EH (cell line): ENCODE measurements around the gene CSN2.
"Not testable (repeated sequence)": the region's sequence is repeated elsewhere in the genome, so short reads cannot be mapped to it uniquely, and the experiment has no call there.

ENCODE experiments used
- DNase-seq: peaks from one replicate; pipeline ENCODE4 v3.0.0-alpha.2; 2015; ENCODE audit warnings: low read depth

The CSN2 gene, protein sequence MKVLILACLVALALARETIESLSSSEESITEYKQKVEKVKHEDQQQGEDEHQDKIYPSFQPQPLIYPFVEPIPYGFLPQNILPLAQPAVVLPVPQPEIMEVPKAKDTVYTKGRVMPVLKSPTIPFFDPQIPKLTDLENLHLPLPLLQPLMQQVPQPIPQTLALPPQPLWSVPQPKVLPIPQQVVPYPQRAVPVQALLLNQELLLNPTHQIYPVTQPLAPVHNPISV

DNA sequence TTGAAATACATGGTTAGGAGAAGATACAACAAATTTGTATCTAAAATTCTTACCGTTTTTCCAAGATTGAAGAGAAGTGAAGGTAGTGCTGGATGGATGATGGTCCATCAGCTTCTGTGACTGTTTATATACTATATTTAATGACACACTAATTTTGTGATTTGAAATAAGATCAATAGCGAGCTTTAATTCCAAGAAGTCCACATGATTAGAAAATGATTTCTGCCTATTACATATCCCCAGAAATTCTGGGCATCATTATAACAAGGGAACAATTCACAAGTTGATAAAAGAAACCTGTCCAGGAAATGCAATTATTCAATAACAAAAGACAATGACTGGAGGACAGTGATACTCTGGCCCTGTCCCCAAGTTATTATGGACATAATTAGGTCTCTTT is at the start of gene CSN2:
Gene CSN2, minus strand, starts transcription at position 101 of the 400 bp plus-strand sequence. CDS start 4,733 bp downstream, outside the sequence.
- no peak for DNase-seq

GRCh38 chr4:70008771-70009170 is 43.2 kb upstream of the CSN2 start:
- no peak for DNase-seq

GRCh38 chr4:70002507-70002906 is 37.0 kb upstream of the CSN2 start:
- no peak for DNase-seq

DNA sequence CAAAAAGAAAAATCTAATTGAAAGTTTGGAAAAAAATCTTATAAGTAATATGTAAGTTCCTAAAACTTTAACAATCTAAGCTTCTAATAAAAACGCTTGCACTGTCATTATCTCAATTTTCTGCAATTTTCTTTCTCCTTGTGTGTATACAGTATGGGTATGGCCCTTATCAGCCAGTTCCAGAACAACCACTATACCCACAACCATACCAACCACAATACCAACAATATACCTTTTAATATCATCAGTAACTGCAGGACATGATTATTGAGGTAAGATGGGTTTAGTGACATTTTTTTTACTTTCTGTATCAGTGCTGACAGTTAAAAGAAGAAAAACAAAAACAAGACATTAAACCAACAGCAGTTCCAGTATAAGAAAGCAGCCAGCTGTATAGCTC is 35.2 kb upstream of the CSN2 start:
- DNase-seq, result no peak

- DNase-seq, result no peak
These were observed 33.9 kb upstream of the CSN2 start for GRCh38 chr4:69999420-69999819.

DNA sequence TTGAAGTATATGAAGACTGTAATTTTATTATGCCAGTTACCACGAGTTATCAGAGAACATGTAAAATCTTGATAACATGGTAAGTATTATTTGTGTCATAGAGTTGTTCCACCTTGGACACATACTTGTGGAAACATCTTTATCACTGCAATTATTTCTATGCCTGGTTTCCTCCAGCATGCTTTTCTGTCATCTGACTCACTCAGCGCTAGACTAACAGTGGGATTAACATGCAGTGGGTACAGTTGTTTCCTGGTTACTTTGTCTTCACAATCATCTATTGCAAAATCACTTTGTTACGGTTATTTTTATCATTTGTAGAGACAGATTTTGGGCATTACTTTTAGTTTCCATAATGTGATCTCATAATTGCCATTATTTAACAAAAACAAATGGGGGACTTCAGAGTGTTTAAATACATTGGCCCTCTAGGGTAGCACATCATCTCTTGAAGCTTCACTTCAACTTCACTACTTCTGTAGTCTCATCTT is 30.0 kb upstream of the CSN2 start, which contains the start of gene STATH:
Gene STATH, plus strand, starts transcription at position 441 of the 491 bp plus-strand sequence. CDS start 2,472 bp downstream, outside the sequence.
- DNase-seq, result no peak

GRCh38 chr4:69994782-69995181 is 29.3 kb upstream of the CSN2 start:
- DNase-seq, result no peak

DNA sequence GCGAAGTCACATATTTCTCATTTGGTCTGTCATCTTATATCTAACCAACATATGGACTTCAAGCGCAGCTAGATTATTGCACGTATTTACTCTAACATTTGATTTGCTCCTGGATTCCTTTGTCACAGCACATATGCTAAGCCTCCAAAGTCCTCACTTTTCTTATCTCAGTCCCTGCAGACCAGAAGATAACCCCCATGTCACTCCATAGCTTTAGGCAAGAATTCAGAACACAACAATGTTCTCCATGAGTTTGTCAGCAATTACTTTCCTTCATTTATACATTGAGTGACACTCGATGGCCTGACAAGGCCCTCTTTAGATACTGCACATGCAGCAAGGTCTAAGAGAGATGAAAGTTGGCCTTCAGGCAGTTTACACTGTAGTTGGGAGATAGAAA is 25.5 kb upstream of the CSN2 start:
- no peak for DNase-seq

DNA sequence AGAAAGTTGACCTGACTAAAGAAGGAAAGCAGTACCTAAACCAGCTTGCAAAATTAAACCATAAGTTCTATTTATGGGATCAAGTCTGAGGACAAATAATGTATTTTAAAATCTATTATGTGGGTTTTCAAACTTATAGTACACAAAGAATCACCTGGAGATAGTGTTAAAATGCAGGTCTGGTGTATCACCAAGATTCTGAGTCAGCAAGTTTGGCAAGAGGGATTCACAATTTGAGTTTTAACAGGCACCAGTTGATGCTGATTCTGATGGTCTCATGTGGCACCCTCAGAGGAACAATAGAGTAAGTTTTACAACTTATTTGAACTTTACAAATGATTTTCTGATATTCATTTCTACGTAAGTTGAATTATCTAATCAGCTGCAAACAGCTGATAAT is 21.1 kb upstream of the CSN2 start:
- no peak for DNase-seq

DNA sequence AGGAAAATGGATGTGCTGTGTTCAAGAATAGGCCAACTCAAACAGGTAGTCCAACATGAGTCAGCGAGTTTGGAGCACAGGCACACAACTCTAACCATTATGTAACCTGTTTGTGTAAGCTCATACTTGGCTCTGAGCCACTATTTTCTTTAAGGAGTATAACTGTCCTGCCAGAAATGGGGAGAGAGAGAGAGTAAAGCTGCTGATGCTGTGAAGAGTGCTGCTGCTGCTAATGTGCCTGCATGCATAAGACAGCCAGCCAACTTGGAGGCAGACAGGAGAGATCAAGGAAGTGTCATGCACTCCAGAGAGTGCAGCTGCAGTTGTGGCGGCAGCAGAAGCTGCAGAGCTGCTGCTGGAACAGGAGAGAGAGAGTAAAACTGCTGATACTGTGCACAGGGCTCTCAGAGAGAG is 18.5 kb upstream of the CSN2 start:
- DNase-seq, result no peak

DNA sequence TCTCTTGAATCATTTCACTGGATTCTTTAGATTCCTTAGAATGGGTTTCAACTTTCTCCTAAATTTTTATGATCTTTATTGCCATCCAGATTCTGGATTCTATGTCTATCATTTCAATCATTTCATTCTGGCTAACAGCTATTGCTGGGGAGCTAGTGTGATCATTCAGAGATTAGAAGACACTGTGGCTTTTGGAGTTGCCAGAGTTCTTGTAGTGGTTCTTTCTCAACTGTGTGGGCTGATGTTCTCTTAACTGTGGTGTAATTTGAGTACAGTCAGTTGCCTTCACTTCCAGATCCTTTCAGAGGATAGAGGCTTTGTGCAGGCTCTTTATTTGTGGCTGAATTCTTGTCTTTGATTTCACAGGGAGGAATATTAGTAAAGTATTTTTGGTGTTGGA is 12.1 kb upstream of the CSN2 start:
- DNase-seq, result no peak

- DNase-seq, result no peak
These were observed 9.1 kb upstream of the CSN2 start for GRCh38 chr4:69974631-69975030.

- DNase-seq, result no peak
These were observed 4.5 kb upstream of the CSN2 start for GRCh38 chr4:69970071-69970470.

- no peak for DNase-seq
These were observed 8.3 kb downstream of the CSN2 start for GRCh38 chr4:69957209-69957608.

GRCh38 chr4:69951602-69952001 is 13.9 kb downstream of the CSN2 start:
- no peak for DNase-seq

- no peak for DNase-seq
These were observed 29.0 kb downstream of the CSN2 start for GRCh38 chr4:69936566-69936965.

- DNase-seq, result no peak
These were observed 31.4 kb downstream of the CSN2 start for GRCh38 chr4:69934150-69934549.

DNA sequence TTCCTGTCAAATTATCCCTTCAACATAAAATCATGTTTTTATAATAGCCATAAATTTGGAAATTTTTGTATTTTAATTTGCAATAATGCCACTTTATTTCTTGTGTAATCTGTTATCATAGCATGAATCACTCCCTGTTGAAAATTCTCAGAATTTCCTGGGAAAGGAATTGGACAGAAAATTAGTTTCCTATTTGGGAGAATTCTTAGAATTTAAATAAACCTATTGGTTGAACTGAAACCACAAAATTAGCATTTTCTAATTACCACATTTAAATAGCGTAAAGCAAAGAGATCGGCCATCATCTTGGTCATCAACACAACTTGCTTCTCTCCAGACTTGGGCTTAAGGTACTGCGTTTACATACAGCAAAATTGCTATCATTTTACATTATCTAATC is 34.8 kb downstream of the CSN2 start, which contains the start of gene CSN1S1:
Gene CSN1S1, plus strand, starts transcription at position 301 of the 400 bp plus-strand sequence. CDS start 1,488 bp downstream, outside the sequence.
- no peak for DNase-seq

- DNase-seq, result not testable (repeated sequence)
These were observed 41.6 kb downstream of the CSN2 start for GRCh38 chr4:69923782-69924410.

DNA sequence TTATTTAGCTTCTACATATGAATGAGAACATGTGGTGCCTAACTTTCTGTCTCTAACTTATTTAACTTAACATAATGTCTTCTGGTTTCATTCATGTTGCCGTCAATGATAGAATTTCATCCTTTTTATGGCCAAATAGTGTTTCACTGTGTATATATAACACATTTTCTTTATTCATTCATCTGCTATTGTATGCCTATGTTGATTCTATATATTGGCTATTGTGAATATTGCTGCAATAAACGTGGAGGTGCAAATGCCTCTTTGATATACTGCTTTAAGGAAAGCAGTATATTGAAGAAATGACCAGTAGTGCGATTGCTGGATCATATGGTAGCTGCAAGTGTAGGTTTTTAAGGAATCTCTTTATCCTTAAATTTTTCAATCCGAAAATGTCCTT is 44.7 kb downstream of the CSN2 start:
- DNase-seq, result no peak

DNA sequence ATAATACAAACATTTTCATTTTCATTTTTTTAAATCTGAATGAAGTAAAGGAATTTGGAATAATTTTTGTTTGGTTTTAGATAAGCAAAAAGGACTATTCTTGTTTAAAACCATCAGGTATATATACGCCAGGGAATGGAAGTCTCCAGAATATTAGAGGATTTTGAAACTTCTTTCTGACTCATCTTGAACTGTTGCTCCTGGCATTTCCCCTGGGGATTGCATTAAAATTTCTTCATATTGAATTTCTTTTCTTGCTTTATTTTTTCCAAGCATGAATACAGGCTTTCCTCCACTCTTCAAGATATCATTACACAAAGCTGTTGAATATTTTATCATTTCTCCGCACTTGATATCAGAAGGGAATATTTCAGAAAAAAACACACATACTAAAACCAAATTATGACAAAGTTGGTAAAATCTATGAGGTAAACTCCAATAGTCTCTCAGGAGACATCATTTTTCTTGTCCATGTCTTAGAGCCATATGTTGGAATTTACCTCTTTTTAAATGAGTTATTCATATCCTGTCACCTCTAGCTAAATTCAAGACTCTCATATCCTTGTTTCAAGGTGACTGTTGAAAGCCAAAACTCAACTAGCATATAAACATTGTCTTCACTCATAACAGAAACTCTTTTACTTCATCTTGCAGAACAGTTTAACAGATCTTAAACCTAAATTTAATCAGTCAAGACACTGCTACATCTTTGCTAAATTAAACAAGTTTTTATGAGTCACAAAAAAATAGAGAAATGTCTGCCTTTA is 55.3 kb downstream of the CSN2 start:
- DNase-seq, result no peak

DNA sequence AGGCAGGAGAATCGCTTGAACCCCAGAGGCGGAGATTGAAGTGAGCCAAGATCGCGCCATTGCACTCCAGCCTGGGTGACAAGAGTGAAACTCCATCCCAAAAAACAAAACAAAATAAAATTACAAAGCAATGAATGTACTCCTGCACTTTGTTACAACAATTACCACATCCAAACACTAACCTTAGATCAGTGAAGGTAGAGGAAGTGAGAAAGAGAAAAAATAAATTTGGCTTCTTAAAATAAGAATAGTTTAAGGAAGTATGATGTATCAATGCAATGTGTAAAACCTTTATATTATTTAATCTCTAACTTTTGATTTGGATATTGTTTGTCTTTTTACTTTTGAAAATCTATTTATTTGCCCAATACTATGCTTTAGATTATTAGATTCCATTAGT is 56.3 kb downstream of the CSN2 start:
- no peak for DNase-seq

- no peak for DNase-seq
These were observed 58.4 kb downstream of the CSN2 start for GRCh38 chr4:69907151-69907550.
